RWPE2 (cell line): Measurements from ENCODE around the gene RHOBTB3.
"Not testable (repeated sequence)": the region's sequence is repeated elsewhere in the genome, so short reads cannot be mapped to it uniquely, and the experiment has no call there.

Experiments used
- ATAC-seq: fragments of 200-7000 bp; cut with Tn5 transposase; 3 replicates; pipeline ENCODE4 v1.9.1; 2021; ENCODE audit warnings: low read depth
- DNase-seq: peaks from one replicate; pipeline ENCODE4 v3.0.0-alpha.2; 2020; ENCODE audit warnings: low spot score
- H3K27ac ChIP-seq: fragments of 450-650 bp; 2 replicates; pipeline ENCODE4 v1.5.1; 2017; ENCODE audit warnings: mild to moderate bottlenecking; ENCODE audit not compliant: poor library complexity, severe bottlenecking
- H3K27me3 ChIP-seq: fragments of 250-450 bp; sonication (Bioruptor Pico); 2 replicates; pipeline ENCODE4 v1.5.1; 2021; ENCODE audit warnings: mild to moderate bottlenecking, moderate library complexity; ENCODE audit not compliant: insufficient read depth, poor library complexity, severe bottlenecking
- H3K36me3 ChIP-seq: fragments of 250-450 bp; sonication (Bioruptor Pico); 2 replicates; pipeline ENCODE4 v1.5.1; 2020; ENCODE audit warnings: low read depth, mild to moderate bottlenecking, moderate library complexity
- H3K4me1 ChIP-seq: fragments of 250-450 bp; sonication (Bioruptor Pico); 2 replicates; pipeline ENCODE4 v1.5.1; 2021; ENCODE audit warnings: mild to moderate bottlenecking, moderate library complexity; ENCODE audit not compliant: insufficient read depth, poor library complexity, severe bottlenecking
- H3K4me3 ChIP-seq: fragments of 250-450 bp; sonication (Bioruptor Pico); 2 replicates; pipeline ENCODE4 v1.5.1; 2021; ENCODE audit warnings: mild to moderate bottlenecking, moderate library complexity; ENCODE audit not compliant: severe bottlenecking
- H3K9me3 ChIP-seq: fragments of 250-450 bp; sonication (Bioruptor Pico); 2 replicates; pipeline ENCODE4 v1.5.1; 2021; ENCODE audit warnings: mild to moderate bottlenecking, moderate library complexity; ENCODE audit not compliant: severe bottlenecking
- CTCF ChIP-seq: fragments of 450-650 bp; IDR thresholded peaks from one replicate; pipeline ENCODE4 v1.5.1; 2017; ENCODE audit warnings: mild to moderate bottlenecking, moderate library complexity; ENCODE audit not compliant: poor library complexity, severe bottlenecking

Gene RHOBTB3

GRCh38 chr5:95711501-95712346 lies 19.4 kb upstream of the RHOBTB3 start:
- Histone ChIP-seq H3K27ac (peak overlapping the region; percentile 39), H3K4me3 (no peak overlapping the region), H3K4me1 (peaks cover 21% of the 10 kb centered on the region), H3K27me3 (no peaks in the 10 kb centered on the region), H3K9me3 (no peaks in the 10 kb centered on the region), H3K36me3 (no peaks in the 10 kb centered on the region)
- ATAC-seq: no peak
- no peak for TF ChIP-seq CTCF
- no peak for DNase-seq

DNA sequence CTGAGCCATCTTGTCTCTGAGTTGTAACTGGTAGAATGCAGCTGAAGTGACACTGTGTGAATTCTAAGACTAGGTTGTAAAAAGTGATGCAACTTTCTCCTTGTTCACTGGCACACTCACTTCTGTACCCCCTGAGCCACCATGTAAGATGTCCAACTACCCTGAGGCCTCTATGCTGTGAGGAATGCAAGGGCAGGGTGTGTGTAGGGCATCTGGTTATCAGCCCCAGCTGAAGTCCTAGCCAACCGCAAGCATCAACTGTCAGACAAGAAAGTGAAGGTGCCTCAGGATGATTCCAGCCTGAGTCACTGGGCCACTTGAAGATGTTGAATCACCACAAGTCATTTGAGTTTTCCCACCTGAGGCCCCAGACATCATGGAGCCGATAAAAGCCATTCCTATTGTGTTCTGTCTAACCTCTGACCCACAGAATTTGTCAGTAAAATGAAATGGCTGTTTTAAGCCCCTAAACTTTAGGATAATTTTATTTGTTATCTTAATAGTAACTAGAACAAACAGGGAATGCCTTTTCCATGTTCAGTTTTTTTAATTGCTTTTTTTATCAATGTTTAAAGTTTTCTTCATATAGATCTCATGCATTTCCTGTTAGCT lies 18.7 kb upstream of the RHOBTB3 start:
- H3K27ac ChIP-seq: peak overlapping the region; percentile 39
- no peaks in the 10 kb centered on the region for H3K36me3 ChIP-seq
- peak; percentile 95 for DNase-seq
- no peak overlapping the region for H3K4me3 ChIP-seq
- H3K4me1 ChIP-seq: peaks cover 21% of the 10 kb centered on the region
- H3K9me3 ChIP-seq: no peaks in the 10 kb centered on the region
- peak; percentile 99 for ATAC-seq
- no peaks in the 10 kb centered on the region for H3K27me3 ChIP-seq
- TF ChIP-seq CTCF: no peak

- H3K4me3 ChIP-seq, DNase-seq, H3K36me3 ChIP-seq, ATAC-seq, H3K27me3 ChIP-seq, H3K9me3 ChIP-seq: not testable (repeated sequence)
- Histone ChIP-seq H3K27ac (peak overlapping the region; percentile 39), H3K4me1 (peaks cover 21% of the 10 kb centered on the region)
These were observed 17.9 kb upstream of the RHOBTB3 start for GRCh38 chr5:95713246-95713645.

- Histone ChIP-seq H3K36me3 (no peaks in the 10 kb centered on the region), H3K27ac (no peak overlapping the region), H3K9me3 (no peaks in the 10 kb centered on the region), H3K27me3 (no peaks in the 10 kb centered on the region), H3K4me3 (no peak overlapping the region), H3K4me1 (peaks cover 21% of the 10 kb centered on the region)
- no peak for TF ChIP-seq CTCF
- DNase-seq (no peak), ATAC-seq (no peak)
These were observed 17.0 kb upstream of the RHOBTB3 start for GRCh38 chr5:95713960-95714710.

GRCh38 chr5:95715799-95716461 lies 15.2 kb upstream of the RHOBTB3 start:
- H3K27me3 ChIP-seq: no peaks in the 10 kb centered on the region
- no peak overlapping the region for H3K4me3 ChIP-seq
- peaks cover 21% of the 10 kb centered on the region for H3K4me1 ChIP-seq
- ATAC-seq (peak; percentile 28), DNase-seq (no peak)
- H3K27ac ChIP-seq: no peak overlapping the region
- TF ChIP-seq CTCF: no peak
- no peaks in the 10 kb centered on the region for H3K9me3 ChIP-seq
- no peaks in the 10 kb centered on the region for H3K36me3 ChIP-seq
